Transverse colon (tissue), 4 donors: Measurements from ENCODE around the gene SLC12A3. TPM values are rescaled to one million over a fixed set of nuclear protein-coding genes. Genes with fewer than 3 reads are reported as not detected.
"Not testable (repeated sequence)": the region's sequence is repeated elsewhere in the genome, so short reads cannot be mapped to it uniquely, and the experiment has no call there.

Source experiments
- DNase-seq: peaks from one replicate; pipeline ENCODE4 v3.0.0-alpha.2; 2019
- H3K27ac ChIP-seq, 4 donors: fragments of 200-600 bp; sonication (generic); 2 replicates each; pipeline ENCODE4 v1.5.1; 2016 to 2018; ENCODE audit warnings: inconsistent platforms in 4 of 4
- H3K27me3 ChIP-seq: fragments of 200-600 bp; sonication (generic); 2 replicates; pipeline ENCODE4 v1.5.1; 2017; ENCODE audit warnings: inconsistent platforms
- H3K36me3 ChIP-seq, 4 donors: fragments of 200-600 bp; sonication (generic); 2 replicates each; pipeline ENCODE4 v1.5.1; 2017 to 2019; ENCODE audit warnings: inconsistent platforms in 4 of 4
- H3K4me1 ChIP-seq, 4 donors: fragments of 200-600 bp; sonication (generic); 2 replicates each; pipeline ENCODE4 v1.5.1; 2017 to 2020; ENCODE audit warnings: inconsistent platforms in 4 of 4
- H3K4me3 ChIP-seq, 4 donors: fragments of 200-600 bp; sonication (generic); 1 replicate in 1 of 4; 2 replicates in 3 of 4; pipeline versions ENCODE4 v1.5.1 to v1.6.1; 2017 to 2019; ENCODE audit warnings: inconsistent platforms in 4 of 4
- H3K9me3 ChIP-seq, 2 donors: fragments of 200-600 bp; sonication (generic); 2 replicates each; pipeline ENCODE4 v1.5.1; 2017 to 2019; ENCODE audit warnings: inconsistent platforms in 2 of 2
- CTCF ChIP-seq, 5 experiments: fragments of 200-600 bp in 3 of 5; fragments of 450-650 bp in 2 of 5; sonication (generic) in 3 of 5; IDR thresholded peaks; 1 replicate in 2 of 5; 2 replicates in 3 of 5; pipeline ENCODE4 v1.5.1; 2016 to 2017; ENCODE audit warnings: antibody characterized with exemption in 5 of 5, inconsistent platforms in 3 of 5, mild to moderate bottlenecking in 2 of 5, moderate library complexity in 1 of 5
- EP300 ChIP-seq: sonication (generic); formaldehyde crosslinking; IDR thresholded peaks from one replicate; pipeline ENCODE4 v1.6.1; 2017; ENCODE audit warnings: antibody characterized with exemption, low read depth
- POLR2A ChIP-seq: fragments of 450-650 bp; IDR thresholded peaks from one replicate; pipeline ENCODE4 v1.6.1; 2016; ENCODE audit warnings: antibody characterized with exemption, mild to moderate bottlenecking, moderate library complexity
- POLR2AphosphoS5 ChIP-seq, 3 donors: sonication (generic); formaldehyde crosslinking; IDR thresholded peaks; one replicate each; pipeline ENCODE4 v1.6.1; 2016; ENCODE audit warnings: antibody characterized with exemption in 3 of 3
- WGBS, 2 donors: methylation state at CpG; one replicate each; pipeline ENCODE4 v1.1.5; 2018; ENCODE audit warnings: low coverage in 1 of 2; 5-methylcytosine and 5-hydroxymethylcytosine counted together
- in situ Hi-C, 4 donors: fragments of 200-750 bp; cut with MboI; loops; one replicate each; pipeline versions ENCODE4 v1.15.0 to v1.15.1; 2017; ENCODE audit warnings: low sequenced_read_pairs in 3 of 4, low pct_ligation_motif_present in 1 of 4, low pct_unique_long_range_greater_than_20kb in 1 of 4
- intact Hi-C: fragments of 100-400 bp; cut with DNase I; formaldehyde crosslinking; loops from one replicate; pipeline ENCODE4 v1.15.1; 2023; ENCODE audit warnings: low total_unique reads
- total RNA-seq, 4 donors: library from RNA; depleted of rRNA; stranded (reverse); fragments of >200 nt; gene quantifications; one replicate each; pipeline ENCODE4 v1.1.0, GENCODE V29; 2016

The SLC12A3 gene
- total RNA-seq, 4 donors from 2014 or later: not detected

GRCh38 chr16:56883586-56883985, 18.6 kb downstream of the SLC12A3 start:
- intact Hi-C loops: no loop called here
- H3K4me1 ChIP-seq: no peaks in the 10 kb centered on the region
- WGBS, 2 donors: 71% methylated on average over 2 of the region's 2 CpGs; no CpG with 5 or more reads in 1 of the 2 donors
- no peak for TF ChIP-seq EP300
- no peak for TF ChIP-seq POLR2A
- no peak for TF ChIP-seq CTCF (IDR thresholded peaks at IDR 0.05)
- no peak for TF ChIP-seq POLR2AphosphoS5 (IDR thresholded peaks at IDR 0.05)
- no peak for DNase-seq
- no peaks in the 10 kb centered on the region for H3K9me3 ChIP-seq
- H3K27ac ChIP-seq: no peak overlapping the region
- H3K36me3 ChIP-seq: no peaks in the 10 kb centered on the region
- no peaks in the 10 kb centered on the region for H3K27me3 ChIP-seq
- in situ Hi-C loops: no loop called here
- no peak overlapping the region for H3K4me3 ChIP-seq

- Histone ChIP-seq H3K4me1 (no peaks in the 10 kb centered on the region), H3K27ac (no peak overlapping the region), H3K9me3 (no peaks in the 10 kb centered on the region), H3K4me3 (no peak overlapping the region), H3K36me3 (no peaks in the 10 kb centered on the region), H3K27me3 (no peaks in the 10 kb centered on the region)
- WGBS, 2 donors: 87% methylated on average over 14 of the region's 14 CpGs; no CpG with 5 or more reads in 1 of the 2 donors
- no peak for DNase-seq
- in situ Hi-C loops: no loop called here
- TF ChIP-seq EP300 (no peak), CTCF (IDR thresholded peaks at IDR 0.05) (no peak), POLR2AphosphoS5 (IDR thresholded peaks at IDR 0.05) (no peak), POLR2A (no peak)
- intact Hi-C loops: no loop called here
Observed at GRCh38 chr16:56884026-56884582, 19.1 kb downstream of the SLC12A3 start.

- H3K4me3 ChIP-seq, H3K27ac ChIP-seq, H3K4me1 ChIP-seq, in situ Hi-C loops, DNase-seq, H3K27me3 ChIP-seq, intact Hi-C loops, H3K9me3 ChIP-seq, H3K36me3 ChIP-seq: not testable (repeated sequence)
- WGBS, 2 donors: 80 to 91% methylated on average over 4 to 13 of the region's 13 CpGs
Observed at GRCh38 chr16:56884929-56885328, 19.9 kb downstream of the SLC12A3 start.

- Histone ChIP-seq H3K27ac (no peak overlapping the region), H3K36me3 (no peaks in the 10 kb centered on the region), H3K27me3 (no peaks in the 10 kb centered on the region), H3K4me1 (no peaks in the 10 kb centered on the region), H3K4me3 (no peak overlapping the region), H3K9me3 (no peaks in the 10 kb centered on the region)
- in situ Hi-C loops (no loop called here), intact Hi-C loops (no loop called here)
- TF ChIP-seq POLR2A (no peak), EP300 (no peak), POLR2AphosphoS5 (IDR thresholded peaks at IDR 0.05) (no peak), CTCF (IDR thresholded peaks at IDR 0.05) (no peak)
- 92% methylated on average over 9 of the region's 9 CpGs; no CpG with 5 or more reads in 1 of the 2 donors for WGBS, 2 donors
- DNase-seq: no peak
Observed at GRCh38 chr16:56885446-56886162, 20.6 kb downstream of the SLC12A3 start.
